ENCODE results near the gene LLGL2. TPM values are rescaled to one million over a fixed set of nuclear protein-coding genes. Genes with fewer than 3 reads are reported as not detected.

The LLGL2 gene
- total RNA-seq, 1 donor from 2014 or later: 50.6 TPM

GRCh38 chr17:75536366-75536765 lies 10.9 kb downstream of the LLGL2 start:
- TF ChIP-seq CTCF (IDR thresholded peaks at IDR 0.05; ENCODE audit: insufficient read depth, low read length, poor library complexity, severe bottlenecking): no peak
- no peak overlapping the region for H3K4me3 ChIP-seq (ENCODE audit: low read depth, low read length)
- no peaks in the 10 kb centered on the region for H3K36me3 ChIP-seq (ENCODE audit: control insufficient read depth, insufficient read depth, low read length)

GRCh38 chr17:75539967-75540729 lies 14.7 kb downstream of the LLGL2 start:
- no peak for DNase-seq (ENCODE audit: low read depth)
- Histone ChIP-seq H3K36me3 (ENCODE audit: control insufficient read depth, insufficient read depth, low read length) (no peaks in the 10 kb centered on the region), H3K27me3 (ENCODE audit: control insufficient read depth, insufficient read depth, low read length) (no peaks in the 10 kb centered on the region), H3K4me3 (ENCODE audit: low read depth, low read length) (no peak overlapping the region)
- TF ChIP-seq CTCF (IDR thresholded peaks at IDR 0.05; ENCODE audit: insufficient read depth, low read length, poor library complexity, severe bottlenecking): no peak

More at GRCh38 chr17:75536366-75536765, 10.9 kb downstream of the LLGL2 start:
- DNase-seq (ENCODE audit: low read depth): no peak
- H3K27me3 ChIP-seq (ENCODE audit: control insufficient read depth, insufficient read depth, low read length): no peaks in the 10 kb centered on the region

GRCh38 chr17:75540923-75541503 lies 15.5 kb downstream of the LLGL2 start:
- no peaks in the 10 kb centered on the region for H3K27me3 ChIP-seq (ENCODE audit: control insufficient read depth, insufficient read depth, low read length)
- H3K4me3 ChIP-seq (ENCODE audit: low read depth, low read length): no peak overlapping the region
- H3K36me3 ChIP-seq (ENCODE audit: control insufficient read depth, insufficient read depth, low read length): no peaks in the 10 kb centered on the region
- no peak for TF ChIP-seq CTCF (IDR thresholded peaks at IDR 0.05; ENCODE audit: insufficient read depth, low read length, poor library complexity, severe bottlenecking)
- DNase-seq (ENCODE audit: low read depth): no peak

GRCh38 chr17:75542229-75542628 lies 16.7 kb downstream of the LLGL2 start:
- TF ChIP-seq CTCF (IDR thresholded peaks at IDR 0.05; ENCODE audit: insufficient read depth, low read length, poor library complexity, severe bottlenecking): no peak
- no peak overlapping the region for H3K4me3 ChIP-seq (ENCODE audit: low read depth, low read length)
- DNase-seq (ENCODE audit: low read depth): no peak
- no peaks in the 10 kb centered on the region for H3K27me3 ChIP-seq (ENCODE audit: control insufficient read depth, insufficient read depth, low read length)
- H3K36me3 ChIP-seq (ENCODE audit: control insufficient read depth, insufficient read depth, low read length): peaks cover 1% of the 10 kb centered on the region

- TF ChIP-seq CTCF (IDR thresholded peaks at IDR 0.05; ENCODE audit: insufficient read depth, low read length, poor library complexity, severe bottlenecking): no peak
- H3K4me3 ChIP-seq (ENCODE audit: low read depth, low read length): no peak overlapping the region
- no peaks in the 10 kb centered on the region for H3K27me3 ChIP-seq (ENCODE audit: control insufficient read depth, insufficient read depth, low read length)
- no peak for DNase-seq (ENCODE audit: low read depth)
- H3K36me3 ChIP-seq (ENCODE audit: control insufficient read depth, insufficient read depth, low read length): peaks cover 1% of the 10 kb centered on the region
Observed at GRCh38 chr17:75542728-75543336, 17.3 kb downstream of the LLGL2 start.
